OCI-LY1 (cell line): ENCODE measurements around the gene PLPP7.

Experiments used
- H2AFZ ChIP-seq: fragments of 200-600 bp; sonication (generic), shearing (Covaris generic); 2 replicates; pipeline ENCODE4 v1.6.0; 2014; ENCODE audit warnings: antibody characterized with exemption, mild to moderate bottlenecking, low read length
- H3F3A ChIP-seq: fragments of 200-600 bp; sonication (generic), shearing (Covaris generic); 2 replicates; pipeline ENCODE4 v1.6.0; 2014; ENCODE audit warnings: mild to moderate bottlenecking, antibody characterized with exemption, low read length, moderate library complexity; ENCODE audit not compliant: insufficient read depth
- H3K27ac ChIP-seq: fragments of 200-600 bp; sonication (generic); 2 replicates; pipeline ENCODE4 v1.5.1; 2014; ENCODE audit warnings: low read length, mixed run types, mild to moderate bottlenecking, low read depth; ENCODE audit not compliant: poor library complexity, severe bottlenecking
- H3K27me3 ChIP-seq: fragments of 200-600 bp; sonication (generic); 2 replicates; pipeline ENCODE4 v1.6.0; 2014; ENCODE audit warnings: antibody characterized with exemption, mild to moderate bottlenecking, low read length, moderate library complexity; ENCODE audit not compliant: insufficient read depth
- H3K36me3 ChIP-seq: fragments of 200-600 bp; sonication (generic); 2 replicates; pipeline ENCODE4 v1.6.1; 2014; ENCODE audit warnings: mild to moderate bottlenecking, antibody characterized with exemption, low read length, moderate library complexity, mixed read lengths; ENCODE audit not compliant: insufficient read depth
- H3K4me1 ChIP-seq: fragments of 200-600 bp; sonication (generic); 2 replicates; pipeline ENCODE4 v1.5.1; 2014; ENCODE audit warnings: mild to moderate bottlenecking, low read length, moderate library complexity; ENCODE audit not compliant: insufficient read depth, severe bottlenecking
- H3K4me2 ChIP-seq: fragments of 200-600 bp; sonication (generic), shearing (Covaris generic); 2 replicates; pipeline ENCODE4 v1.6.1; 2014; ENCODE audit warnings: low read length
- H3K4me3 ChIP-seq: fragments of 200-600 bp; sonication (generic); 2 replicates; pipeline ENCODE4 v1.5.1; 2014; ENCODE audit warnings: low read length, low read depth, mild to moderate bottlenecking, mixed read lengths; ENCODE audit not compliant: poor library complexity, severe bottlenecking
- H3K79me2 ChIP-seq: fragments of 200-600 bp; shearing (Covaris generic); 2 replicates; pipeline ENCODE4 v1.6.1; 2016; ENCODE audit warnings: mixed run types, low read length, mixed read lengths; ENCODE audit not compliant: insufficient read depth
- H3K9ac ChIP-seq: fragments of 200-600 bp; sonication (generic), shearing (Covaris generic); 2 replicates; pipeline ENCODE4 v1.6.1; 2014; ENCODE audit warnings: mild to moderate bottlenecking, low read length, mixed read lengths
- H3K9me2 ChIP-seq: fragments of 200-600 bp; sonication (generic), shearing (Covaris generic); 2 replicates; pipeline ENCODE4 v1.6.1; 2014; ENCODE audit warnings: low read depth, mild to moderate bottlenecking, low read length, mixed read lengths
- H3K9me3 ChIP-seq: fragments of 200-600 bp; shearing (Covaris generic); 2 replicates; pipeline ENCODE4 v1.6.1; 2014; ENCODE audit warnings: low read length, mixed read lengths
- H4K20me1 ChIP-seq: fragments of 200-600 bp; sonication (generic), shearing (Covaris generic); 2 replicates; pipeline ENCODE4 v1.6.0; 2016; ENCODE audit warnings: mild to moderate bottlenecking, low read length; ENCODE audit not compliant: insufficient read depth
- CTCF ChIP-seq: fragments of 200-600 bp; sonication (generic), shearing (Covaris generic); IDR thresholded peaks from 2 replicates; pipeline ENCODE4 v1.5.1; 2017; ENCODE audit warnings: mild to moderate bottlenecking, antibody characterized with exemption, low read length, moderate library complexity, mixed read lengths
- EZH2 ChIP-seq: fragments of 200-600 bp; sonication (generic), shearing (Covaris generic); IDR thresholded peaks from 2 replicates; pipeline ENCODE4 v1.8.0; 2017; ENCODE audit warnings: borderline replicate concordance, mixed run types, mild to moderate bottlenecking, antibody characterized with exemption, low read length, moderate library complexity, mixed read lengths

The PLPP7 gene

GRCh38 chr9:131333771-131334628, 44.5 kb downstream of the PLPP7 start:
- no peak for TF ChIP-seq EZH2
- TF ChIP-seq CTCF = no peak

GRCh38 chr9:131334629-131335367, 45.3 kb downstream of the PLPP7 start:
- Histone ChIP-seq H3K4me3 (no peak overlapping the region), H3F3A (no peaks in the 10 kb centered on the region), H3K79me2 (no peaks in the 10 kb centered on the region), H3K36me3 (no peaks in the 10 kb centered on the region), H3K4me1 (no peaks in the 10 kb centered on the region), H3K27ac (no peak overlapping the region), H3K9me3 (no peaks in the 10 kb centered on the region), H3K27me3 (peaks cover 5% of the 10 kb centered on the region; the same call in 1 of the 2 replicates), H4K20me1 (no peaks in the 10 kb centered on the region), H3K9ac (no peak overlapping the region), H3K4me2 (no peak overlapping the region), H2AFZ (no peak overlapping the region), H3K9me2 (no peaks in the 10 kb centered on the region)
- TF ChIP-seq CTCF (no peak), EZH2 (no peak)

More at GRCh38 chr9:131333771-131334628, 44.5 kb downstream of the PLPP7 start:
- Histone ChIP-seq H3K9me2 (no peaks in the 10 kb centered on the region), H3K4me1 (no peaks in the 10 kb centered on the region), H3K9me3 (no peaks in the 10 kb centered on the region), H3K9ac (no peak overlapping the region), H2AFZ (no peak overlapping the region), H4K20me1 (no peaks in the 10 kb centered on the region), H3K4me2 (no peak overlapping the region), H3K36me3 (no peaks in the 10 kb centered on the region), H3K27me3 (peaks cover 5% of the 10 kb centered on the region), H3K79me2 (no peaks in the 10 kb centered on the region), H3F3A (no peaks in the 10 kb centered on the region), H3K27ac (no peak overlapping the region), H3K4me3 (no peak overlapping the region)

- H3K27me3 ChIP-seq = peaks cover 5% of the 10 kb centered on the region; the same call in 1 of the 2 replicates
- H3K27ac ChIP-seq = no peak overlapping the region
- H2AFZ ChIP-seq = no peak overlapping the region
- no peaks in the 10 kb centered on the region for H4K20me1 ChIP-seq
- H3K9ac ChIP-seq = no peak overlapping the region
- no peak overlapping the region for H3K4me2 ChIP-seq
- TF ChIP-seq CTCF (no peak), EZH2 (no peak)
- H3K36me3 ChIP-seq = no peaks in the 10 kb centered on the region
- no peaks in the 10 kb centered on the region for H3K9me3 ChIP-seq
- no peaks in the 10 kb centered on the region for H3F3A ChIP-seq
- H3K79me2 ChIP-seq = no peaks in the 10 kb centered on the region
- no peaks in the 10 kb centered on the region for H3K9me2 ChIP-seq
- H3K4me1 ChIP-seq = no peaks in the 10 kb centered on the region
- no peak overlapping the region for H3K4me3 ChIP-seq
These were observed 45.8 kb downstream of the PLPP7 start for GRCh38 chr9:131335368-131335755.
